GM21786 (cell line): ENCODE measurements around the gene HIRIP3.
A peak's percentile ranks its signal among the peaks of the same experiment; 100 is the strongest.

Experiments used
- ATAC-seq: cut with Tn5 transposase; IDR thresholded peaks from one replicate; pipeline ENCODE4 v1.9.1; 2021; ENCODE audit not compliant: unreplicated experiment

HIRIP3 gene

DNA sequence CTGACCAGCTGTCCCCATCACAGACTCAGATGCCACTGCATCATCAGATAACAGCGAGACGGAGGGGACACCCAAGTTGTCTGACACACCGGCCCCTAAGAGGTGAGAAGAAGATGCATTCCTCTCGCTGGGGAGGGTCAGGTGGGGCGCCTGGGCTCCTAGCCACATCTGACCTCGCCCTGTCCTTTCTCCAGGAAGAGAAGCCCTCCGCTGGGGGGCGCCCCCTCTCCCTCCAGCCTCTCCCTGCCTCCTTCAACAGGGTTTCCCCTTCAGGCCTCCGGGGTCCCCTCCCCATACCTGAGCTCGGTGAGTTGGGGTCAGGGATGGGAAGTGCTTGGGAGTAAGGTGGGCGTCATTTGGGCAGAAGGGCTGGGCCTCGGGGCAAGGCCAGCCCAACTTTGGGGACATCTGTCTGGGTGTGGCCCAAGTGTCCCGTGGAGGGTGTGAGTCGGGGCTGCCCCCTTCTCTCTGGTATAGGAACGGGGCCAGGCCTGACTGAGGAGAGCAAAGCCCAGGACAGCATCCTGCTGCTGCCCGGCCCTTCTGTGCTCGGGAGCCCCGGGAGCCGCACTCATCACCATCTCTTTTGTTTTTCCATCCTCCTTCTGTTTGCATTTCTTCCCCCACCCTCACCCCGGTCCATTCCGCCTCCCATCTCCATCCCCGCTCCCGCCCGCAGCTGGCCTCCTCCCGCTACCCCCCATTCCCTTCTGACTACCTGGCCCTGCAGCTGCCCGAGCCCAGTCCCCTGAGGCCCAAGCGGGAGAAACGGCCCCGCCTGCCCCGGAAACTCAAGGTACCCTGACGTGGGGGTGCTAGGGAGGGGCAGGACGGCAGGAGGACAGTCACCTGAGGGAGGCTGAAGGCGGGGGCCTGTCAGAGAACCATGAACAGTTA is 5.6 kb upstream of the HIRIP3 start:
- no peak for ATAC-seq

DNA sequence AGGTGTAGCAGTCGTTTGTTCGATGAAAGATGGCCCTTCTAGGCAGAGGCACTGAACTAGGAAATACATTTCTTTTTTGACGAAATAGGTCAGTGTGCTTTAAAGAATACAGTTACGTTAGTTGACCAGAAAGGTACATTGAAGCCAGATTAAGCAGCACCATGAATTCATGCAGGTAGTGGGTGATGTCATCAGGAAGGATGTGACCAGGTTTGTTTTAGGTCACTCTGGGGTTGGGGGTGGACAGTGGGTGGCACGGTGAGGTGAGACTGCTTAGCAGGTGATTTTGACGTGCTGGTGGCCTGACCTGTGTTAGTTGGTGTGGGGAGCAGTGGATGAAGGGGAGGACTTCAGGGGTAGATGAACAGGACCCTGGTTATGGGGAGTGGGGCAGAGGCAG is 4.2 kb upstream of the HIRIP3 start:
- no peak for ATAC-seq

DNA sequence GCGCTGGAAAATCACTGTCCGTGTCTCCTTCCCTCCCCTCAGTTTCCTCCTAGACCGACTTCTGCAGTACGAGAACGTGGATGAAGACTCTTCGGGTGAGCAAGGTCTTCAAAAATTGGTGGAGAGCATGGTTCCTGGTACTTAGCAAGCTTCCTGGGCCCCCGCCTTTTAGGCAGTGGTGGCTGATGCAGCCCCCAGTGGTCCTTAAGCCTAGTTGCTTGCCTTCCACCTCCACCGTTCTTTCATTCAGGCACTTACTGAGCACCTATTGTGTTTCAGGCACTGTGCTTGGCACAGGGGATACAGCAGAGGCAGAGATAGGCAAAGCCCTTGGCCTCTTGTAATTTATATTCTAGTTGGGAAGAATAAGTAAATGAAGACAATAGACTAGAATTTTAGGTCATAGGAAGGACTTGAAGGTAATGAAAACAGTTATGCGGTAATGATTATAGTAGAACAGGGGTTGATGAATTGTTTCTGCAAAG is 1.4 kb upstream of the HIRIP3 start:
- no peak for ATAC-seq

DNA sequence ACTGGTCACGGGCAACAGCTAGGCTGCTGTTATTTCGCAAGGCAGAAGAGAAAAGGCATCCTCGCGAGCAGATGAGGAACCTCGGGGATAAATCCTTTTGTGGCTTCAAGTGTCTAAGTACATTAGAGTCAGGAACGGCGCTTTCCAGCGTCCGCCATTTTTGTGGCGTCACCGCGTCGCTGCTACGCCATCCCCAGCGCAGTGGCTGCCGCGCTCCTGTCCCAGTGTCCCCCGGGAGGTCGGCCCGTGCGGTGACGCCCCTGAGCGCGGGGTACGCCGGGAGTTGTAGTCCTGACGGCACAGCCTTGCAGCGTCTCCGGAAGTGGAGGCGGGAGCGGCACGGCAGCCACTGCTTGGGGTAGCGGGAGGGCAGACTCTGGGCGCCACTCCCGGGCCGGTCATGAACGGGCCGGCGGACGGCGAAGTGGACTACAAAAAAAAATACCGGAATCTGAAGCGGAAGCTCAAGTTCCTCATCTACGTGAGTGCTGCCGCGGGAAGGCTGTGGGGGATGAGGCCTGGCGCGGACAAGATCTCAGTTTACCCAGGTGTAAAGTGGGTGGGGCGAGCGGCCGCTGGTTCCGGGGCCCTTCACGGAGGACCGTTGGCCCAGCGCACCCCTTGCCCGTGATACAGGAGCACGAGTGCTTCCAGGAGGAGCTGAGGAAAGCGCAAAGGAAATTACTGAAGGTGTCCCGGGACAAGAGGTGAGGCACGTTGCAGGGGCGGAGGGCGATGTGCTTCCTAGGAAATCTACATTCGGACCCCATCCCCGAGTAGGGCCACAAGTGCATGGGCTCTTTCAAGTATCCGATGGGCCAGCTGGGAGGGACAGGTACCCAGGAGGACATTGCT is 721 bp upstream of the HIRIP3 start, which contains the start of gene INO80E:
TSS of gene INO80E (plus strand) at position 331 of the 855 bp plus-strand sequence. CDS start at position 401, 70 bp downstream.
- peak; percentile 89 for ATAC-seq

DNA sequence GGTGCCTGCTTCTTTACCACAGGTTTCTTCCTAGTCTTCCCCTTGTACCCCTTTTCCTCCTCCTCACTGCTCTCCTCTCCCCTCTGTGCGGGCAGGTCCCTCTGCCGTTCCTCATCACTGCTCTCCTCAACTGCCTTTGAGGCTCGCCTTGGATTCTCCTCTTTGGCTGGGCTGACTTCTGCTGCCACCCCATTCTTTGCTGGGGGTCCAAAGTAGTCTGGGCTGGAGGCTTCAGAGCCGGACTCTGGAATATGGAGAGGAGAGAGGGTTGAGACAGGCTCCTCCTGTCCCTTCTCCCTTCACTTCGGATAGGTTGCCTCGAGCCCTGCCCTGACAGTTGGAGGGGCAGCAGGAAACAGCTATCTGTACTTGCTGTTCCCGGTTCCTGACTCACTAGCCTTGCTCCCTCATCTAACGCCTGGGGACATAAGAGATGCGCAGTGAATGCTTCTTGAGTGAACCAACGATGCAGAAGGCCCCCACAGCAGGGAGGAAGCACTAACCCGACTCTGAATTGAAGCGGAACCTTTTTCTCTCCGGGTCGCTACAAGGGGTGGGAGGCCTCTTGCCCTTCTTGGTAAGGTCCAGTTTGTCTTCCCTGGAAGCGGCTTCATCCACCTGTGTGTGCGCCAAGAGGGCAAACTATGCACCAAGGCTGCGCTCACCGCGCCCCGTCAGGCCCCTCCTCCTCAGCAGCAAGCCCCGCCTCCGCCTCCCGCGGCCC is 655 bp downstream of the HIRIP3 start:
- ATAC-seq, result no peak

DNA sequence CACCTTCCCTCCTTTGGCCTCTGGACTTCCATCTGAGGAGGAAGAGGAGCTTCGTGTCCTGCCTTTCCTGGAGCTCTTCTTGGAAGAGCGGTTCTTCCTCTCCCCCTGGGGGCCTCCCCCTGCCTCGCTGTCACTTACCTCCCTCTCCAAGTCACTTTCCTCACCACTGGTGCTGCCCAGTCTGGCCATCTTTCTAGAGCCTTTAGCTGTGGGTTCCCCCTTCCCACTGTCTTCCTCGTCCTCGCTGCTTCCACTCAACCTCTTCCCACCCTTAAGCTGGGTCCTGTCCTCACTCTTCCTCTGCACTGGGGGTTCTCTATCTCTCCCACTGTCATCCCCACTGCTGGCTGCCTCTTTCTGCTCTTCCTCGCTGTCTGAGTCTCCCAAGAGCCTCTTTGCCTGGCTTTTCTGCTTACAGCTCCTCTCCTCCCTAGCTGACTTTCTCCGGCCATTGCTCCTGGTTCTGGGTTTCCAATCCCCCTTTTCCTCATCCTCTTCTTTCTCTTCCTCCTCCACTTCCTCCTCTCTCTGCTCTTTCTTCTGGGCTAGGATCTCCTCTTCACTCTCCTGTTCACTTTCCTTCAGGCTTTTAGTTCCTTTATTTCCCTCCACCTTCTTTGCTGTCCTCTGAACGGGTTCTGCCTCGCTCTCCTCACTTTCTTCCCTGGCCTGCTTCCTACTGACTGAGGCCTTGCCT is 1.4 kb downstream of the HIRIP3 start:
- ATAC-seq, result no peak

DNA sequence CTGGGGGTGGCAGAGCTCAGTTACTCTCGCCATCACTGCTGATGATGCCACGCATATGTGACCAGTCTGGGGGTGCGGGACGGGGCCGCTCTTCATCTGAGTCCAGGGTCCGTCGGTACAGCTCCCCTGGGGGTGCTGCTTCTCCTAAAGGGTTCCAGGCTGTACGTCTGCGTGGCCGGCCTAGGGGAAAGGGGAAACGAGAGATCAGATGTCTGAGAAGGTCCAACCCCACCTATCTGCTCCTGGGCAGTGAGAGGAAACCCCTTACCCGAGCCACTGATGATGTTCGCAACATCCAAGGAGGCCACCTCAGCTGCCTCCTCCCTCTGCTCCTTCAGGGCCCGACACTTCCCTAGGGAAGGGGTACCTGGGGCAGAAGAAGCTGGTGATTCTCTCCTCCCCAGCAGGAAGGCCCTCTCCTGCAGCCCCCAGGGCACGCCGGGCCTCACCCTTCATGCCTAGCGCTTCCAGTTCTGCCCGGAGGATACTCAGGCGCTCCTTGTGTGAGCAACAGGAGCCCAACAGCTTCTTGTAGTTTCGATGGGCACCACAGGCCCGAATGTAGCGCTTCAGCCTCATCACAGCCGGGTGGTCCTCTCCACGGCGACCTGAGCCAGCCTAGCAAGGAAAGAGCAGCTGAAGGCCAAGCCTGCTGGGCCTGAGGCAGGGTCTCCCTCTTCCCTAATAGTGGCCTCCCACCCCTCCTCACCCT is 2.1 kb downstream of the HIRIP3 start:
- ATAC-seq, result no peak

DNA sequence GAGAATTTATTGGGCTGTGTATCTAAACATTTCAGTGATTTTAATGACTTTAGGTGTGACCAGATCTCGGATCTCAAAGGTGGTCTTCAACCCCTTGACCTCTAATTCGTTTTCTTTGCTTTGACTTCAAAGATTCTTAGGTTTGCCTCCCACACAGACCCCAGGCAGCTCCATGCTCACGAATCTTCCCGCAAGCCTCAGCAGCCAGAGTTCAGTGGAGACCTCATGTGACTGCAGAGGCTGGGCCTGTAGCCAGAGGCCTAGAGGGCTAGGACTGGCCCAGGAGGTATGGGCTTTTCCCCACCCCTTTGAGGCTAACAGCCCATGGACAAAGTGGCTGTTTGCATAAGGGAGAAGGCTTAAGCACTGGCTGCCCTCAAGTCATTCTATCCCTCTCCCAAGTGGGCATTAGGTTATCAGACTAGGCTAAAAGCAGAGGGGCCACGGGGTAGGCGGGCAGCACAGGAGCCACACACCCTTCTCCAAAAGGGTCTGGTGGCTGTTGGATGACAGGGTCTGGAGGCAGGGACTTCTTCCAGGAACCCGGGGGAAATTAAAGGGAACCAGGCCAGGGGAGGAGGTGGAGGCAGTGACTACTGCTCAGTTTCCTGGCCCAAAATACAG is 3.0 kb downstream of the HIRIP3 start:
- ATAC-seq, result no peak

DNA sequence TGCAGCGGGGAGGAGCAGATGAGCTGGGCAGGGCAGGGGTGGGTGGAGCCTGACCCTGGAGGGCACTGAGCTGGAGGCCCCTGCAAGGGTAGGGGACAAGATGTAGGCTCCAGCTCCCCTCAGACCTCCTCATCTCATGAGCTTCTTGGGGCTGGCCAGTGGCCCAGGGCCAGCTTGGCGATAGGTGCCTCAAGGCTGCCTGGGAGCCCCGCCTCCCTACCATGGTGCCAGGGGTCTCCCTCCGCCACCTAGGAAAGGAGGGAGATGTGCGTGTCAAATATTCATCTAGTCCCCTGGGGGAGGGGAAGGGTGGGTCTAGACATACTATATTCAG is 3.9 kb downstream of the HIRIP3 start:
- ATAC-seq, result no peak

DNA sequence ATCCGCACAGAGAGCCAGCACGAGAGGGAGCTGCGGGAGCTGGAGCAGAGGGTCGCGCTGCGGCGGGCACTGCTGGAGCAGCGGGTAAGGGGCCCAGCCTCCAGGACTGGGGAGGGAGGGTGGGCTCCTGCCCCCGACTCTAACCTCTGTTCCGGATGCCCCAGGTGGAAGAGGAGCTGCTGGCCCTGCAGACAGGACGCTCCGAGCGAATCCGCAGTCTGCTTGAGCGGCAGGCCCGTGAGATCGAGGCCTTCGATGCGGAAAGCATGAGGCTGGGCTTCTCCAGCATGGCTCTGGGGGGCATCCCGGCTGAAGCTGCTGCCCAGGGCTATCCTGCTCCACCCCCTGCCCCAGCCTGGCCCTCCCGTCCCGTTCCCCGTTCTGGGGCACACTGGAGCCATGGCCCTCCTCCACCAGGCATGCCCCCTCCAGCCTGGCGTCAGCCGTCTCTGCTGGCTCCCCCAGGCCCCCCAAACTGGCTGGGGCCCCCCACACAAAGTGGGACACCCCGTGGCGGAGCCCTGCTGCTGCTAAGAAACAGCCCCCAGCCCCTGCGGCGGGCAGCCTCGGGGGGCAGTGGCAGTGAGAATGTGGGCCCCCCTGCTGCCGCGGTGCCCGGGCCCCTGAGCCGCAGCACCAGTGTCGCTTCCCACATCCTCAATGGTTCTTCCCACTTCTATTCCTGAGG is 4.4 kb downstream of the HIRIP3 start:
- no peak for ATAC-seq

DNA sequence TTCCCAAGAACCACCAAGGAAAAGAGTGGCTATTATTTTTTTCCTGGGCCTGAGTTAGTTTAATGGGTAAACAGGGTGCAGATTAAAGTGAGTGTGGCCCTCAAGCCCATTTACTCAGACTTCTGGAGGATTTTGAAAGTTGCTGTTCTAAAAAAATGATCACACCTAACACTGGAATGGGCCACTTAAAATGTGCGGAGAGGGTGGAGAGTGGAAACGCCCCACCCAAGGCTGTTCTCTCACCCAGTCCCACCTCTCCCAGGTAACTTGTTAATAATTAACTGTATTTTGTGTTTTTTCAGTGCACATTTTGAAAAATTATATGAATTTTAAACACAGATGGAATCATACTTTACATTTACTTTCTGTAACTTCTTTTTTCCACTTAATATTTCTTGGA is 5.4 kb downstream of the HIRIP3 start:
- ATAC-seq, result no peak

DNA sequence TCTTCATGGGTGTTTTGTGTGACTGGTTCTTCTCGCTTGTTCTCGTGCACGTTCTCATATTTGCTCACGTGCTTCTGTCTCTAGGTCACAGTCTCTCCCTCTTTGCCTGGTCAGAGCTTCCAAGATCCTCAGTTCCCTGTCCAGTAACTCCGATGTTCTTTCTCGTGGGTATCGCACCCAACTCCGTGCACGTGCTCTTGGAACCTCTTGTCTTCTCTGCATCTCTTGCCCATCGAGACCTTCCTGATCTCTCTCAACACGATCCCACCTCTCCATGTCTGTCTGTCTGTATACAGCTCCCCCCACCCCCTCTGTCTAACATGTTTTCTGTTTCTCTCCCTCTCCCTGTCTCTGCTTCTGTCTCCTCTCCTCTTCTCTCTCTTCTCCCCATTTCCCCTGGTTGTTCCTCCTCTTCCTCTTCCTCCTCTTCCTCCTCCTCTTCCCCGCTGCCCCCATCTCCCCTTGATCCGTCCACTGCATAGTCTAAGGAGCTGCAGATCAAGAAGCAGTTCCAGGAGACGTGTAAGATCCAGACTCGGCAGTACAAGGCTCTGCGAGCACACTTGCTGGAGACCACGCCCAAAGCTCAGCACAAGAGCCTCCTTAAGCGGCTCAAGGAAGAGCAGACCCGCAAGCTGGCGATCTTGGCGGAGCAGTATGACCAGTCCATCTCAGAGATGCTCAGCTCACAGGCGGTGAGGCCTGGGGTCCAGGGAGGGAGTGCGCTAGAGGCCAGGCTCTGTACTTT is 6.1 kb downstream of the HIRIP3 start:
- no peak for ATAC-seq

DNA sequence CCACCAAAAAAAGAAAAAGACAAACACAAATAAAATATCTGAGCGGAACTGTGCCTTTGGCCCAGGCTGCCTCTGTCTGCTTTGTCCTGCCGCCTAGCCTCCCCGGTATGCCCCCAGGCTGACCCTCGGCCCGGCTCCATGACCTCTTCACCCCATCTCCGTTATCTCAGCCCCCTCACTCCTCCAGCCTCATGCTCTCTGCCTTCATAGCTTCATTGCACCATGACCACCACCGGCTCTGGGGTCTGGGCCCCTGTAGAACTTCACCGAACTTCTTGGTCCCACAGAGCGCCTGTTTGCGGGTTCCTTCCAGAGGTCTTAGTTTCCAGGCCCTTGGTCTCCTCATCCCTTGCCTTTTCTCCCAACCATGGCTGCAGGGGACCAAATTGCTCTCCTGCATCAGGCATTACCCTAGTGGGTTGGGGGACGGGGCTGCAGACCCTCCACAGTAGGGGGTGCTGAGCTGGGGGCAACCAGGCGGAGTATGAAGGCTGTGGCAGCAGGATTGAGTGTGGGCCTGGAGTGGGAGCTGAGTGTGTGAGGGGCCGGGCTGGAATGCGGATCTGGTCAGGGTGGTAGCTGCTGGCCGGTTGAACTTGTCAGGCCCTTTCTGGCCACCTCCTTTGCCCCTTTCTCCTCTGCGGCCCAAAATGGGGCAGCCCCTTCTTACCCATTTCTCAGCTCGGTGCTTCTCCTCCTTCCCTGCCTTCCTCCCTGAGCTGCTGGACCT is 6.9 kb downstream of the HIRIP3 start:
- ATAC-seq, result no peak

DNA sequence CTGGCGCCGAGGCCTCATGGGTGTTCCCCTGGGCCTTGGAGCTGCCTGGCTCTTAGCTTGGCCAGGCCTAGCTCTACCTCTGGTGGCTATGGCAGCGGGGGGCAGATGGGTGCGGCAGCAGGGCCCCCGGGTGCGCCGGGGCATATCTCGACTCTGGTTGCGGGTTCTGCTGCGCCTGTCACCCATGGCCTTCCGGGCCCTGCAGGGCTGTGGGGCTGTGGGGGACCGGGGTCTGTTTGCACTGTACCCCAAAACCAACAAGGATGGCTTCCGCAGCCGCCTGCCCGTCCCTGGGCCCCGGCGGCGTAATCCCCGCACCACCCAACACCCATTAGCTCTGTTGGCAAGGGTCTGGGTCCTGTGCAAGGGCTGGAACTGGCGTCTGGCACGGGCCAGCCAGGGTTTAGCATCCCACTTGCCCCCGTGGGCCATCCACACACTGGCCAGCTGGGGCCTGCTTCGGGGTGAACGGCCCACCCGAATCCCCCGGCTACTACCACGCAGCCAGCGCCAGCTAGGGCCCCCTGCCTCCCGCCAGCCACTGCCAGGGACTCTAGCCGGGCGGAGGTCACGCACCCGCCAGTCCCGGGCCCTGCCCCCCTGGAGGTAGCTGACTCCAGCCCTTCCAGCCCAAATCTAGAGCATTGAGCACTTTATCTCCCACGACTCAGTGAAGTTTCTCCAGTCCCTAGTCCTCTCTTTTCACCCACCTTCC is 7.9 kb downstream of the HIRIP3 start:
- ATAC-seq, result no peak

DNA sequence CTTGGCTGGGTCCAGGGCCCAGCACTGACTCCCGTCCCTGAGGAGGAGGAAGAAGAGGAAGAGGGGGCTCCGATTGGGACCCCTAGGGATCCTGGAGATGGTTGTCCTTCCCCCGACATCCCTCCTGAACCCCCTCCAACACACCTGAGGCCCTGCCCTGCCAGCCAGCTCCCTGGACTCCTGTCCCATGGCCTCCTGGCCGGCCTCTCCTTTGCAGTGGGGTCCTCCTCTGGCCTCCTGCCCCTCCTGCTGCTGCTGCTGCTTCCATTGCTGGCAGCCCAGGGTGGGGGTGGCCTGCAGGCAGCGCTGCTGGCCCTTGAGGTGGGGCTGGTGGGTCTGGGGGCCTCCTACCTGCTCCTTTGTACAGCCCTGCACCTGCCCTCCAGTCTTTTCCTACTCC is 8.5 kb downstream of the HIRIP3 start:
- ATAC-seq, result no peak

DNA sequence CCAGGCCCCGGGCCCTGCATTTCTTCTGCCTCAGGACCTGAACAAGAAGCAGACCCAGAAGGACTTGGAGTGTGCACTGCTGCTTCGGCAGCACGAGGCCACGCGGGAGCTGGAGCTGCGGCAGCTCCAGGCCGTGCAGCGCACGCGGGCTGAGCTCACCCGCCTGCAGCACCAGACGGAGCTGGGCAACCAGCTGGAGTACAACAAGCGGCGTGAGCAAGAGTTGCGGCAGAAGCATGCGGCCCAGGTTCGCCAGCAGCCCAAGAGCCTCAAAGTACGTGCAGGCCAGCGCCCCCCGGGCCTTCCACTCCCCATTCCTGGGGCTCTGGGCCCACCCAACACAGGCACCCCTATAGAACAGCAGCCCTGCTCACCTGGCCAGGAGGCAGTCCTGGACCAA is 9.2 kb downstream of the HIRIP3 start:
- ATAC-seq, result no peak

DNA sequence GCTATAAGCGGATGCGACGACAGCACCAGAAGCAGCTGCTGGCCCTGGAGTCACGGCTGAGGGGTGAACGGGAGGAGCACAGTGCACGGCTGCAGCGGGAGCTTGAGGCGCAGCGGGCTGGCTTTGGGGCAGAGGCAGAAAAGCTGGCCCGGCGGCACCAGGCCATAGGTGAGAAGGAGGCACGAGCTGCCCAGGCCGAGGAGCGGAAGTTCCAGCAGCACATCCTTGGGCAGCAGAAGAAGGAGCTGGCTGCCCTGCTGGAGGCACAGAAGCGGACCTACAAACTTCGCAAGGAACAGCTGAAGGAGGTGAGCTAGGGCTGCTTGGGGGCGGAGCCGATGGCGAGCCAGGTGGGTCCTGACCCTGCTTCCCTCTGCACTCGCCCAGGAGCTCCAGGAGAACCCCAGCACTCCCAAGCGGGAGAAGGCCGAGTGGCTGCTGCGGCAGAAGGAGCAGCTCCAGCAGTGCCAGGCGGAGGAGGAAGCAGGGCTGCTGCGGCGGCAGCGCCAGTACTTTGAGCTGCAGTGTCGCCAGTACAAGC is 10.1 kb downstream of the HIRIP3 start:
- ATAC-seq, result no peak
